HG03175 (cell line): ENCODE data around the gene RTN4RL1.
"Not testable (repeated sequence)": the region's sequence is repeated elsewhere in the genome, so short reads cannot be mapped to it uniquely, and the experiment has no call there.

Experiments
- ATAC-seq: cut with Tn5 transposase; IDR thresholded peaks from one replicate; pipeline ENCODE4 v1.9.1; 2021; ENCODE audit warnings: mild to moderate bottlenecking, moderate library complexity; ENCODE audit not compliant: unreplicated experiment

The RTN4RL1 gene

DNA sequence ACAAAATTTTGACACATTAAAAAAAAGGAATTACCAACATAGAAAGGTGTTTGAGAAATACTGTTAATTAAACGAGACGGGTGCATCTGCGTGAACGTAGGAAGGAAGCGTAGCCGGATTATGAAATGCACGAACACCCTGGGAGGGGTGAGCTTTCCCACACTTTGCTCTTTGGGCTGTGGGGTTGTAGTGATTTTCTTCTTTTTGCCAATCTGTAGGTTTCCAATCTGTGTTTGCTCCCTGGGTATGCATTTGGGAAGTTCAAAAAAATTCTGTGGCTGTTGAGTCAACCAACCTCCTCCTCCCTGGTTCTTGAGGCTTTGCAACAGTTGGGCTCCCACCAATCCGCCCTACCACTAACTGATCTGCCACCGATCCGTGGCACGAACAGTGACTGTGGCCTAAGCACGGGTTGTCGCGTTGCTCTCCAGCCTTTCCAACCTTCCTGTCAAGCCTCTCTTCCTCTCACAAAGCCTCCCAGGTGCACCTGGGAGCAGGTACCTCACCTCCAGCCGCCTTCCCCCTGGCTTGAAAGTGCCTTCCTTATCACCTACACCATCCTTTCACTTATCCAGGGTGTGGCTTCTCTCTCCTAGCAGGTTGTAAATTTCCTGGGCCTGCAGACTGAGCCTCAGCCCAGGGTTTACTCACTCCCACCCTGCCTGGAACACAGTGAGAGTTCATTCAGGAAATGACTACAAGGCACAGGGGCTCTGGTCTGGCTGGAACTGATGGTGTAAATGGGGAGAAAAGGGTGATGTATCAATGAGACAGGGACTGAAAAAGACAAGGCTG is 16.6 kb downstream of the RTN4RL1 start:
- ATAC-seq, result no peak

DNA sequence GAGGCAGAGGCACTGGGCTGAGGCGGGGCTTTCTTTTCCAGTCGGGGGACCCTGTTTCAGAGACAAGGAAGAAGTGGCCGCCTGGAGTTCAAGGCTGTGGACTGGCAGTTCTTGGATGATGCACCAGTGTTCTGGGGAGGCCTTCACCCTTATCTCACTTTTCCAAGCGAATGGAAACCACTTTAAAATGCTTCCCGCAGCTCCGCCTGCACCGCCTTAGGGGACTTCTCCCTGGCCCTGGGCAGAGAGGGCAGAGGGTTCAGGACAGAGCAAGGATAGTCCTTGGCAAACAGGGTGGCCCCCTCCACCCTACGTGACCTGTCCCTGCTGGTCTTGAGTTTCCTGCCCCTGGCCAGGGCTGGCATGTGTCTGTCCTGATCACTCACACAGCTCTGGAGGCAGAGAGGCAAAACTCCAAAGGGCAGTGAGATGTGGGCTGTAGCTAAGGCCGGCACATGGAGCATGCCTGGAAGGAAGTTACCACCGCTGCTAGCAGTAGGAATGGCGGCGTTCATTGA is 20.6 kb downstream of the RTN4RL1 start:
- no peak for ATAC-seq

DNA sequence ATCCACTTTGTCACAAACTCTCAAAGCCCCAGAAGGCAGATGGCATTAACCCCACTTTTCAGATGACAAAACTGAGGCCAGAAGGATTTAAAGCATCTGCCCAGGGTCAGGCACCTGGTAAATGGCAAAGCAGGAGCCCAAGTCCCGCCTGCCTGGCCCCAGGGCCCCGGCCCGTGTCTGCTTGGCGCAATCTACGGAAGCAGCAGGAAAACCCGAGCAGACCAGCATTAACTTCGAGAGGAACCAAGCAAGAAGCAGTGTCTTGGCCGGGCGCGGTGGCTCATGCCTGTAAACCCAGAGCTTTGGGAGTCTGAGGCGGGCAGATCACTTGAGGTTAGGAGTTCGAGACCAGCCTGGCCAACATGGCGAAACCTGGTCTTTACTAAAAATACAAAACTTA is 21.6 kb downstream of the RTN4RL1 start:
- ATAC-seq, result no peak

GRCh38 chr17:2002767-2003329 is 22.3 kb downstream of the RTN4RL1 start:
- no peak for ATAC-seq

DNA sequence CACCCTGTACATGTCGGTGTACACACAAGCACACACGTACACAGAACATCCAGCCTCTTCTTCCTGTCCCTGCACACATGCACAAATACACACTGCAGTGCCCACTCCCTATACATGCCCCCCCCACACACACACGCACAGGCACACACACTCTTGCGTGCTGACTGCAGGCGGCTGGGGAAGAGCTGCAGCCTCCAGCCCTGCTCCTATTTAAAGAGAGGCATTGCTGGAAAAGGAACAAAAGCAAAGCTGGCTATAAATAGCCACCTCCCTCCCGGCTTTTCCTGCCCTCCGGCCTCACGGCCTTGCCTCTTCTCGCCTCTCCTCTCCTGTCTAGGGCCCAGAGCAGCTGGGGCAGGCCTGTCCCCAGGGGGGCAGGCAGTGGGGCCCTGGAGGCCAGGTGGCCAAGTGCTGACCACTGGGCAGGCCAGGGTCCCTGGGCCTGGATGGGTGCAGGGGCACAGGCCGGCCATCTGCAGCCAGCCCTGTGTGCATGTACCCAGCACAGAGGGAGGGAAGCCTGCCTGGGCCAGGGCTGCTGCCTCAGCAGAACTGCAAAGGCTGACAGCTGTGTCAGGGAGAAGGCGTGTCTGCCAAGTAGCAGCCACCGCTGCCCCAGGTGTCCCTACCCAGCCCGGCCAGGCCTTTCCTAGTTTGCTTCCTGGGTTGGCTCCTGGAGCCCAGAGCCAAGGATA is 25.4 kb downstream of the RTN4RL1 start:
- no peak for ATAC-seq

- no peak for ATAC-seq
Measured at GRCh38 chr17:1997927-1998742, 27.0 kb downstream of the RTN4RL1 start.

DNA sequence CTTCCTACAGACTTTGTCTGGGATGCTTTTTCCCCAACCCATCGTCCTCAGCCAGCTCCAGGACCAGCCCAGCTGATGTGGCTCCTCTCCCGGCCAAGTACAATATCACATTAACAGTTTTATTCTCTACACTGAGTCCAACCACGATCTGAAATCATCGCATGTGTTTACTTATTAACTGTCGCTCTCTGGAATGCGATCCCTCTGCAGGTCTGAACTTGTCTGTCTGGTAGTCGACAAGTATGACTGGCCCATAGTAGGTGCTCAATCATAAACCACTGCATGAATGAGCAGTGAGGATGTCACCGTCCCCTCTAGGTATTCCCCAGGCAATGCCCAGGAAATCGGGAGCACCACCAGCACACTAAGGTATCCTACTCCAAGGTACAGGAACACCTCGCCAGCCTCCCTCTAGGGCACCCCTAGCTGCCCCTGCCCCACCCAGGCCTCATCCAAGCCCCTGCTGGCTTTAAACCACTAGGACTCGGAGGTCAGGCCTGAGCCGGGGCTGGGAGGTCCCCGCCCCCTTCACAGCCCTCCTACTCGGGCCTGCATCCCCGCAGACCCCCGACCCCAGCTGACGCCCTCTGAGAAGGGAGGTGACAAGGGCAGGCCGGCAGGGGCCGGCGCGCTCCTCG is 27.7 kb downstream of the RTN4RL1 start:
- ATAC-seq, result no peak

DNA sequence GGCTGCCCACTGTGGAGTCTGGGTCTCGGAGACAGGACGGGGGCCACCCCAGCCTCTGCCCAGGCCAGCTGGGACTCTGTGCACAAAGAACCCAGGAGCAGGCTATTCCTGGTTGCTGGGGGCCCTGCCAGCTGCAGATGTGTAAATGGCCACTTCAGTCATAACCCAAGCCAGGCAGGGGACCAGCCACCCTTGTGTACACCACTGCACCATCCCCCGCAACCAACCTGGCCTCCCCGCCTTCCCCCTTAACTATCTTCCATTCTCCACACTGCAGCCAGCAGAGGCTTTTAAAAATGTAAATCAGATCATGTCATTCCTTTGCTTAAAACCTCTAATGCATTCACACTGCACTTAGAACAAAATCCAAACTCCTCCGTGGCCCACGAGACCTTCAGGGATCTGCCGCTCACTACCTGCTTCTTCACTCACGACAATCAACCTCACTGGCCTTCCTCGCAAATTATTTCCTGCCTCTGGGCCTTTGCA is 28.3 kb downstream of the RTN4RL1 start:
- no peak for ATAC-seq

GRCh38 chr17:1995907-1996799 is 29.0 kb downstream of the RTN4RL1 start:
- no peak for ATAC-seq

DNA sequence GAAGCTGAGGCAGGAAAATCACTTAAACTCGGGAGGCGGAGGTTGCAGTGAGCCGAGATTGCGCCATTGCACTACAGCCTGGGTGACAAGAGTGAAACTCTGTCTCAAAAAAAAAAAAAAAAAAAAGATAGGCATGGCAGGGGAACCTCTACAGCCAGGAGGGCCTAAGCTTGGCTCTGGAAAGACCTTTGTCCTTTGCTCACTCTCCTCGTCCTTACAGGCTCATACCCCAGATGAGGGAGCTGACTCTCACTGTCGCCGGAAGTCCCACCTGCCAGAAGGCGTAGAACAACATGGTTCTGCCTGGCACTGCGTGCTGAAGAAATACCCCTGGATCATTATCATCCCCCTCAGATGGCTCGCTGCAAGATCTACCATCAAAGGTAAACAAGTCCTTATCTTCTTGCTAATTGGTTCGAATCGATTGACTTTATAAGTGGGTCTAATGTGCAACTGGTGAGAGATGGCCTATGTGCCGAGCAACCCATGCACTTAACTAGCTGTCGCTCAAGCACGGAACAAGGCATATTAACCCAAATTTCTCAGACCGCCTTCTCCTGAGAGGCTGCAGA is 29.7 kb downstream of the RTN4RL1 start:
- no peak for ATAC-seq

DNA sequence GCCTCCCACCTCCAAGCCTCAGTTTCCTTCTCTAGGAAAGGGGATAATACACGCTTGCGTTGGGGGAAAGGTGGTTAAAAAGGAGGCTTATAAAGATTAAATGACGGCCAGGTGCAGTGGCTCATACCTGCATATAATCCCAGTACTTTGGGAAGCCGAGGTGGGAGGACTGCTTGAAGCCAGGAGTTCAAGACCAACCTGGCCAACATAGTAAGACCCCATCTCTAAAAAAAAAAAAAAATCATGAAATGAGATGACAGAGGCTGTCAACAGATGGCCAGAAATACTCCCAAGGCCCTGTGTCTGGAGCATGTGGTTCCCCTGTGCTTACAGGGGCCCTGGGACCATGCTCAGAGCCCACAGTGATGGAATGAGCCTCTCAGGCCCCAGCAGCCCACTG is 30.4 kb downstream of the RTN4RL1 start:
- no peak for ATAC-seq

- ATAC-seq, result no peak
Measured at GRCh38 chr17:1992541-1992940, 32.6 kb downstream of the RTN4RL1 start.

- no peak for ATAC-seq
Measured at GRCh38 chr17:1989135-1989534, 36.0 kb downstream of the RTN4RL1 start.

- no peak for ATAC-seq
Measured at GRCh38 chr17:1986783-1987451, 38.2 kb downstream of the RTN4RL1 start.

DNA sequence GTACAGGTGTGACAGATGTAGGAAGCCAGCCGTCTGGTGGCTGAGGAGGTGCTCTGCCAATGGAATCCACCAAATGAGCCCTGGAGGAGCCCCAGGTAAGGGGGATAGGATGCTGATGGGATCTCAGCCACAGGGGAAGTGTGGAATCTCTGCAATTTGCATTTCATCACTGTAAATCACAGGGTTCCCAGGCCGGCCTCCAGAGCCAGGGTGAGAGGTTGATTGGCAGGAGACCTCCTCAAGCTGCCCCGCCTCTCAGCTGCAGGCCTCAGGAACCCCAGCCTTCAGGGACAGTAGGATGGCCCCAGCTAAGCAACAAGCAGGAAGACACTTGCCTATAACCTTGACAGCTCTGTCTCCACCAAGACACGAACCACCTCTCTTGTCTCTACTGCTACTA is 39.4 kb downstream of the RTN4RL1 start:
- ATAC-seq, result no peak

DNA sequence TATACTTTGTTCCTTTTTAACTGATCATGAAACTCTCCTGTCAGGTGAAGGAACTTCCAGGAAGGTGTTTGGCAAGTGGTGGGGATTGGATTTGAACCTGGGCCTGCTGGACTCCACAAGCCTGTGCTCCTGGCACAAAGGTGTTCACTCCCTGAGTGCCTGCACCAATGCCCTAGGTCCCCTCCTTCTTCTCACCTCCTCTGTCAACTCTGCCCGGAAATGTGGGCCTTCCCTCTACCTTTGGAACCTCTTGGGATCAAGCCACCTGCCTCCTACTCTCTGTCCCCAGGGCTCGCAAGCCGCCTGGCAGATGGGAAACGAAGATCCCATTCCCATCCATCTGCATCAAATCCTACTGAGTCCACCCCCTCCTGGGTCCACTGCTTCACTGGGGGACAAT is 40.0 kb downstream of the RTN4RL1 start:
- ATAC-seq, result no peak

DNA sequence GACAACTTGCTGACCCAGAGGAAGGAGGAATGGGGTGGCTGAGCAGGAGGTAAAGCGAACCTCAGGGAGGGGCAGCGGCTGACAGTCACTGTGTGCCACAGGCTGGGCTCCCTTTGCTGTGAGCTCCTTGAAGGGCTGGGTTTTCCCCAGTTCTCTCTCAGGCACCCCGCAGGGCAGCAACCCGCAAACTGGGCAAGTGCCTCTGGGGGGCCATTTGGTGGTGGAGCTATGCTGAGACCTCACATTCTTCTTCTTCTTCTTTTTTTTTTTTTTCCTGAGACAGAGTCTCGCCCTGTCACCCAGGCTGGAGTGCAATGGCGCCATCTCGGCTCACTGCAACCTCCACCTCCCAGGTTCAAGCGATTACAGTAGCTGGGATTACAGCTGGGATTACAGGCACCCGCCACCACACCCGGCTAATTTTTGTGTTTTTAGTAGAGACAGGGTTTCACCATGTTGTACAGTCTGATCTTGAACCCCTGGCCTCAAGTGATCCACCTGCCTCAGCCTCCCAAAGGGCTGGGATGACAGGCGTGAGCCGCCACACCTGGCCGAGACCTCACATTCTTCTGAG is 42.3 kb downstream of the RTN4RL1 start:
- not testable (repeated sequence) for ATAC-seq

DNA sequence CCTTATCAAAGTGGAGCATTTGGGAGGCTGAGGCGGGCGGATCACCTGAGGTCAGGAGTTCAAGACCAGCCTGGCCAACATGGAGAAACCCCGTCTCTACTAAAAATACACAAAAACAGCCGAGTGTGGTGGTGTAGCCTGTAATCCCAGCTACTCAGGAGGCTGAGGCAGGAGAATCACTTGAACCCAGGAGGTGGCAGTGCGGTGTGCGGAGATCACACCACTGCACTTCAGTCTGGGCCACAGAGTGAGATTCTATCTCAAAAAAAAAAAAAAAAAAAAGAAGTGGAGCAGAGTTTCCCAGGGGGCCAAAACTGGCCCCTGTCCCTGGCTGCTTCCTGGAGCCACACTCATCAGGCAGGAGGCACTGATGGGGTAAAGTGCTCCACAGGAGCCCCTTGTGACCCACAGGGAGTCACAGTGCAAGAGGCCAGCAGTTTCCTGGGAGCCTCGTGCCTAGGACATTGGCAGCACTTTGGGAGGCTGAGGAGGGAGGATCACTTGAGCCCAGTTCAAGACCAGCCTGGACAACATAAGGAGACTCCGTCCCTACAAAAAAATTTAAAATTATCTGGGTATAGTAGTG is 44.4 kb downstream of the RTN4RL1 start:
- ATAC-seq, result no peak
